Hepatocyte (in vitro differentiated cells): ENCODE data around the gene DNAJC8. TPM values are rescaled to one million over a fixed set of nuclear protein-coding genes. Genes with fewer than 3 reads are reported as not detected.
A peak's percentile ranks its signal among the peaks of the same experiment; 100 is the strongest.

ENCODE experiments used
- DNase-seq: peaks from one replicate; pipeline ENCODE4 v3.0.0-alpha.2; 2016; ENCODE audit warnings: low spot score
- H2AFZ ChIP-seq: fragments of 200-600 bp; sonication (generic); 2 replicates; pipeline ENCODE4 v1.6.0; 2016; ENCODE audit warnings: antibody characterized with exemption, mild to moderate bottlenecking
- H3K27ac ChIP-seq: fragments of 200-600 bp; sonication (generic); 2 replicates; pipeline ENCODE4 v1.5.1; 2016; ENCODE audit warnings: mild to moderate bottlenecking
- H3K27me3 ChIP-seq: fragments of 200-600 bp; sonication (generic); 2 replicates; pipeline ENCODE4 v1.6.1; 2016
- H3K36me3 ChIP-seq: fragments of 200-600 bp; sonication (generic); replicated peaks from 2 replicates; pipeline ENCODE4 v1.5.1; 2016; ENCODE audit warnings: low read depth; ENCODE audit not compliant: insufficient read depth
- H3K4me1 ChIP-seq: fragments of 200-600 bp; sonication (generic); 2 replicates; pipeline ENCODE4 v1.5.1; 2016; ENCODE audit warnings: mild to moderate bottlenecking, moderate library complexity; ENCODE audit not compliant: insufficient read depth
- H3K4me2 ChIP-seq: fragments of 200-600 bp; sonication (generic); 2 replicates; pipeline ENCODE4 v1.6.0; 2016
- H3K4me3 ChIP-seq: fragments of 200-600 bp; sonication (generic); 2 replicates; pipeline ENCODE4 v1.5.1; 2016; ENCODE audit warnings: mild to moderate bottlenecking
- H3K79me2 ChIP-seq: fragments of 200-600 bp; sonication (generic); 2 replicates; pipeline ENCODE4 v1.6.0; 2017; ENCODE audit warnings: mild to moderate bottlenecking
- H3K9me2 ChIP-seq: fragments of 200-600 bp; sonication (generic); replicated peaks from 2 replicates; pipeline ENCODE4 v1.6.0; 2017; ENCODE audit warnings: mild to moderate bottlenecking; ENCODE audit not compliant: insufficient read depth
- H3K9me3 ChIP-seq: fragments of 200-600 bp; sonication (generic); 2 replicates; pipeline ENCODE4 v1.5.1; 2016; ENCODE audit warnings: low read depth, mild to moderate bottlenecking
- H4K20me1 ChIP-seq: fragments of 200-600 bp; sonication (generic); 2 replicates; pipeline ENCODE4 v1.6.0; 2016; ENCODE audit warnings: mild to moderate bottlenecking; ENCODE audit not compliant: insufficient read depth, poor library complexity, severe bottlenecking
- CTCF ChIP-seq: fragments of 200-600 bp; sonication (generic); IDR thresholded peaks from 2 replicates; pipeline ENCODE4 v1.5.1; 2016; ENCODE audit warnings: antibody characterized with exemption, mild to moderate bottlenecking; ENCODE audit not compliant: poor library complexity
- EZH2 ChIP-seq: fragments of 200-600 bp; sonication (generic); IDR thresholded peaks from 2 replicates; pipeline ENCODE4 v1.6.1; 2016; ENCODE audit warnings: antibody characterized with exemption, mild to moderate bottlenecking, borderline replicate concordance
- EZH2phosphoT487 ChIP-seq: fragments of 200-600 bp; sonication (generic); IDR thresholded peaks from one replicate; pipeline ENCODE4 v1.6.1; 2018; ENCODE audit warnings: antibody characterized with exemption, mild to moderate bottlenecking, low read depth, moderate library complexity; ENCODE audit not compliant: unreplicated experiment, severe bottlenecking
- WGBS: methylation state at CpG from one replicate; pipeline ENCODE4 v1.1.6; 2016; ENCODE audit warnings: low lambda C conversion rate; ENCODE audit errors: missing lambda C conversion rate; 5-methylcytosine and 5-hydroxymethylcytosine counted together
- polyA plus RNA-seq: library from polyadenylated mRNA; unstranded; fragments of >200 nt; fragmentation: Nextera tagmentation; extraction: Ambion mirVana; gene quantifications from 2 replicates; pipeline ENCODE4 v1.2.1, GENCODE V29; 2016
- total RNA-seq: library from RNA; depleted of rRNA; stranded (reverse); fragments of >200 nt; gene quantifications from 2 replicates; pipeline ENCODE4 v1.2.3, GENCODE V29; 2014

The DNAJC8 gene
- total and polyA plus RNA-seq, 2 experiments from 2014 or later, result 79.5 to 112 TPM

- Histone ChIP-seq H3K4me3 (no peak overlapping the region), H4K20me1 (no peaks in the 10 kb centered on the region), H3K36me3 (no peaks in the 10 kb centered on the region), H2AFZ (no peak overlapping the region), H3K9me2 (no peaks in the 10 kb centered on the region), H3K27ac (no peak overlapping the region), H3K4me2 (no peak overlapping the region), H3K4me1 (no peaks in the 10 kb centered on the region), H3K27me3 (no peaks in the 10 kb centered on the region), H3K79me2 (no peaks in the 10 kb centered on the region), H3K9me3 (no peaks in the 10 kb centered on the region)
- DNase-seq, result no peak
- 90% methylated on average over 3 of the region's 3 CpGs for WGBS
- TF ChIP-seq EZH2 (no peak), EZH2phosphoT487 (no peak), CTCF (no peak)
Measured at GRCh38 chr1:28196330-28196729, 36.5 kb downstream of the DNAJC8 start.

- TF ChIP-seq CTCF, result no peak
- TF ChIP-seq EZH2, result no peak
- no peak for TF ChIP-seq EZH2phosphoT487
- no peak overlapping the region for H3K4me2 ChIP-seq
- H3K4me3 ChIP-seq, result no peak overlapping the region
- H3K79me2 ChIP-seq, result no peaks in the 10 kb centered on the region
- no peak overlapping the region for H3K27ac ChIP-seq
- H3K36me3 ChIP-seq, result no peaks in the 10 kb centered on the region
- no peak for DNase-seq
- no peak overlapping the region for H2AFZ ChIP-seq
- H4K20me1 ChIP-seq, result no peaks in the 10 kb centered on the region
- H3K9me2 ChIP-seq, result no peaks in the 10 kb centered on the region
- no peaks in the 10 kb centered on the region for H3K27me3 ChIP-seq
- WGBS, result 89% methylated on average over 1 of the region's 1 CpG
- no peaks in the 10 kb centered on the region for H3K9me3 ChIP-seq
- no peaks in the 10 kb centered on the region for H3K4me1 ChIP-seq
Measured at GRCh38 chr1:28195780-28196179, 37.0 kb downstream of the DNAJC8 start.

- DNase-seq, result no peak
- H3K4me3 ChIP-seq, result no peak overlapping the region
- H3K36me3 ChIP-seq, result no peaks in the 10 kb centered on the region
- H3K4me1 ChIP-seq, result no peaks in the 10 kb centered on the region
- no peak overlapping the region for H2AFZ ChIP-seq
- H3K27ac ChIP-seq, result no peak overlapping the region
- TF ChIP-seq EZH2phosphoT487 (no peak), CTCF (no peak), EZH2 (no peak)
- H4K20me1 ChIP-seq, result no peaks in the 10 kb centered on the region
- no peaks in the 10 kb centered on the region for H3K9me3 ChIP-seq
- no peaks in the 10 kb centered on the region for H3K79me2 ChIP-seq
- H3K4me2 ChIP-seq, result no peak overlapping the region
- WGBS, result 91% methylated on average over 8 of the region's 8 CpGs
- H3K27me3 ChIP-seq, result no peaks in the 10 kb centered on the region
- no peaks in the 10 kb centered on the region for H3K9me2 ChIP-seq
Measured at GRCh38 chr1:28194326-28195035, 38.3 kb downstream of the DNAJC8 start.

- no peak for TF ChIP-seq EZH2
- TF ChIP-seq CTCF, result no peak
- TF ChIP-seq EZH2phosphoT487, result no peak
- Histone ChIP-seq H3K9me3 (no peaks in the 10 kb centered on the region), H3K4me2 (no peak overlapping the region), H2AFZ (no peak overlapping the region), H3K27ac (no peak overlapping the region), H3K4me1 (no peaks in the 10 kb centered on the region), H3K79me2 (no peaks in the 10 kb centered on the region), H3K27me3 (no peaks in the 10 kb centered on the region), H3K9me2 (no peaks in the 10 kb centered on the region), H4K20me1 (no peaks in the 10 kb centered on the region), H3K36me3 (no peaks in the 10 kb centered on the region), H3K4me3 (no peak overlapping the region)
- WGBS, result 62% methylated on average over 8 of the region's 8 CpGs
- DNase-seq, result peak; percentile 25
Measured at GRCh38 chr1:28193701-28194161, 39.1 kb downstream of the DNAJC8 start.
